ENCODE data around the gene CHMP4A. TPM values are rescaled to one million over a fixed set of nuclear protein-coding genes. Genes with fewer than 3 reads are reported as not detected.

CHMP4A gene
- total RNA-seq, 1 donor from 2014 or later: 37.6 TPM

DNA sequence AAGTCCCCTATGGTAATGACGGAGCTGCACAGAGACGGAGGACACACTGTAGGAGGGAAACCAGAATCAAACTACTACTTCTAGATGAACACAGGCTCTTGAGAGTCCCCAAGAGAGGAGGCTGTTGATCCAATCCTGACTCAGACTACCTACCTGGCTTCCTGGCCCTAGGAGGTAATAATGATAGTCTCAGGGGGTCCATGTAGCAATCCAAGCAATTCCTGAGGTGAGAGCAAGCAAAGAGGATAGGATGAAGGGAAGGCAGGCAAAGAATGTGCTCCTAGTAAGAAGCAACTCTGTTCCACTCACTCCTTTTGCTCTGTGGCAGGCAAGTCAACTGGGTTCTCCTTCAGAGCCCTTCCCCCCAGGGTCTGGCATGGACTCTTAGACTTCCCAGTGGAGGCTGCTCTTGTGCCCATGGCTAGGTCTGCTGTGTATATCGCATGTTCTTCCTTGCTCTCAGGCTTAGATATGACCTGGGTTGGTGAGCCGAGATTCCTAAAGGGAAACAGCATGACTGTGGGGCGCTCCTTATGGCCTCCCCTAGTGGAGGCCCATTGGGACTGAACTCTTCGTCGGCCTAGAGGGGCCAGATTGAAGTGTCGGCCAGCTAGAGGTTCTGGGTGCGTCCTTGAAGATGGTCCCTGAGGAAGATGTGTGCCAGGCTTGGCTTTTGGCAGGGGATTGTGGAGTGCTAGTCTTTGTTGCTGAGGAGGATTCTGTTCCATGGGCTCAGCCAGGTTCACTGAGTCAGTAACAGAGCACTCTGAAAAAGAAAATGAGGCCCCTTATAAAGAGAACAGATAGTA lies 27.0 kb upstream of the CHMP4A start:
- Histone ChIP-seq H3K4me1 (peaks cover 47% of the 10 kb centered on the region), H3K36me3 (peaks cover 0 to 54% of the 10 kb centered on the region in 2 donors)
- DNase-seq (ENCODE audit: extremely low spot score in 2 of 2): peak in 1 of 2 donors; percentile 84

GRCh38 chr14:24238527-24239037 lies 25.3 kb upstream of the CHMP4A start:
- no peak overlapping the region for H3K4me3 ChIP-seq
- no peak overlapping the region for H3K27ac ChIP-seq
- peaks cover 0 to 54% of the 10 kb centered on the region in 2 donors for H3K36me3 ChIP-seq
- H3K4me1 ChIP-seq: peaks cover 55% of the 10 kb centered on the region
- no peak for TF ChIP-seq POLR2A (IDR thresholded peaks at IDR 0.05)
- TF ChIP-seq, protein P1, sequence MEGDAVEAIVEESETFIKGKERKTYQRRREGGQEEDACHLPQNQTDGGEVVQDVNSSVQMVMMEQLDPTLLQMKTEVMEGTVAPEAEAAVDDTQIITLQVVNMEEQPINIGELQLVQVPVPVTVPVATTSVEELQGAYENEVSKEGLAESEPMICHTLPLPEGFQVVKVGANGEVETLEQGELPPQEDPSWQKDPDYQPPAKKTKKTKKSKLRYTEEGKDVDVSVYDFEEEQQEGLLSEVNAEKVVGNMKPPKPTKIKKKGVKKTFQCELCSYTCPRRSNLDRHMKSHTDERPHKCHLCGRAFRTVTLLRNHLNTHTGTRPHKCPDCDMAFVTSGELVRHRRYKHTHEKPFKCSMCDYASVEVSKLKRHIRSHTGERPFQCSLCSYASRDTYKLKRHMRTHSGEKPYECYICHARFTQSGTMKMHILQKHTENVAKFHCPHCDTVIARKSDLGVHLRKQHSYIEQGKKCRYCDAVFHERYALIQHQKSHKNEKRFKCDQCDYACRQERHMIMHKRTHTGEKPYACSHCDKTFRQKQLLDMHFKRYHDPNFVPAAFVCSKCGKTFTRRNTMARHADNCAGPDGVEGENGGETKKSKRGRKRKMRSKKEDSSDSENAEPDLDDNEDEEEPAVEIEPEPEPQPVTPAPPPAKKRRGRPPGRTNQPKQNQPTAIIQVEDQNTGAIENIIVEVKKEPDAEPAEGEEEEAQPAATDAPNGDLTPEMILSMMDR (IDR thresholded peaks at IDR 0.05): no peak
- TF ChIP-seq POLR2AphosphoS5 (IDR thresholded peaks at IDR 0.05; ENCODE audit: insufficient read depth in 1 of 2, low read depth in 1 of 2): no peak
- H3K9me3 ChIP-seq: no peaks in the 10 kb centered on the region
- no peaks in the 10 kb centered on the region for H3K27me3 ChIP-seq
- intact Hi-C loops (cut with DNase I): no loop called here
- no peak for DNase-seq (ENCODE audit: extremely low spot score in 2 of 2)

More for the DNA sequence above, 27.0 kb upstream of the CHMP4A start:
- TF ChIP-seq POLR2A (IDR thresholded peaks at IDR 0.05) (no peak), POLR2AphosphoS5 (IDR thresholded peaks at IDR 0.05; ENCODE audit: insufficient read depth in 1 of 2, low read depth in 1 of 2) (no peak)
- TF ChIP-seq, protein P1 (IDR thresholded peaks at IDR 0.05): no peak
- intact Hi-C loops (cut with DNase I): loop anchor here (5.0 kb wide), 1 partner anchor 192 kb away; no protein-coding TSS in a partner anchor
- H3K9me3 ChIP-seq: no peaks in the 10 kb centered on the region
- no peak overlapping the region for H3K4me3 ChIP-seq
- no peaks in the 10 kb centered on the region for H3K27me3 ChIP-seq
- H3K27ac ChIP-seq: peak overlapping the region; percentile 98

DNA sequence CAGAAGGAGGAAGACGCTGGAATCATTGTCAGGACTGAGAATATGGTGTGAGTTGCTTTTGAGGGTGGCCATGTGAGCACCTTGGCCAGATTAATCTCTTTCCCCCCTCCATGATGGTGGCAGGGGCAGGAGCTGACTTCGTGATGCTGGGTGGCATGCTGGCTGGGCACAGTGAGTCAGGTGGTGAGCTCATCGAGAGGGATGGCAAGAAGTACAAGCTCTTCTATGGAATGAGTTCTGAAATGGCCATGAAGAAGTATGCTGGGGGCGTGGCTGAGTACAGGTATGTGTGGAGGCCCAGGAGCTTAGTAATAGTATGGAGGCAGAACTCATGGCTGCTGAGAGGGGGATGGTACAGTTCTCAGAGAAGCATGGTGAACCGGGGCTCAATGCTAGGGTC lies 24.8 kb upstream of the CHMP4A start:
- TF ChIP-seq POLR2A (IDR thresholded peaks at IDR 0.05) (no peak), POLR2AphosphoS5 (IDR thresholded peaks at IDR 0.05; ENCODE audit: insufficient read depth in 1 of 2, low read depth in 1 of 2) (no peak)
- TF ChIP-seq, protein P1 (IDR thresholded peaks at IDR 0.05): no peak
- Histone ChIP-seq H3K27me3 (no peaks in the 10 kb centered on the region), H3K36me3 (peaks cover 0 to 54% of the 10 kb centered on the region in 2 donors), H3K4me3 (no peak overlapping the region), H3K4me1 (peaks cover 55% of the 10 kb centered on the region), H3K9me3 (no peaks in the 10 kb centered on the region), H3K27ac (no peak overlapping the region)
- intact Hi-C loops (cut with DNase I): no loop called here
- no peak for DNase-seq (ENCODE audit: extremely low spot score in 2 of 2)

- Histone ChIP-seq H3K36me3 (peaks cover 0 to 54% of the 10 kb centered on the region in 2 donors), H3K4me1 (peaks cover 56% of the 10 kb centered on the region), H3K27me3 (no peaks in the 10 kb centered on the region), H3K4me3 (no peak overlapping the region), H3K9me3 (no peaks in the 10 kb centered on the region), H3K27ac (no peak overlapping the region)
- no peak for DNase-seq (ENCODE audit: extremely low spot score in 2 of 2)
- TF ChIP-seq POLR2AphosphoS5 (IDR thresholded peaks at IDR 0.05; ENCODE audit: insufficient read depth in 1 of 2, low read depth in 1 of 2) (no peak), POLR2A (IDR thresholded peaks at IDR 0.05) (no peak)
- TF ChIP-seq, protein P1 (IDR thresholded peaks at IDR 0.05): no peak
- intact Hi-C loops (cut with DNase I): no loop called here
These were observed 24.2 kb upstream of the CHMP4A start for GRCh38 chr14:24237463-24237955.

Measured in vagina (tissue), 2 donors.